MM.1S (cell line): Measurements from ENCODE around the gene OCRL.

ENCODE experiments used
- EZH2 ChIP-seq: fragments of 300-600 bp; sonication (generic); optimal IDR thresholded peaks from 2 replicates; pipeline ENCODE3; 2017; ENCODE audit warnings: low read depth, mild to moderate bottlenecking, antibody characterized with exemption, low read length, mixed read lengths
- EZH2phosphoT487 ChIP-seq: fragments of 300-600 bp; sonication (generic); IDR thresholded peaks from 2 replicates; pipeline ENCODE4 v1.6.1; 2018; ENCODE audit warnings: antibody characterized with exemption, low read length
- TF ChIP-seq, protein P1 (sequence below): fragments of 300-600 bp; sonication (generic); IDR thresholded peaks from 2 replicates; pipeline ENCODE4 v1.5.1; 2016; ENCODE audit warnings: antibody characterized with exemption, low read length, mixed read lengths

DNA sequence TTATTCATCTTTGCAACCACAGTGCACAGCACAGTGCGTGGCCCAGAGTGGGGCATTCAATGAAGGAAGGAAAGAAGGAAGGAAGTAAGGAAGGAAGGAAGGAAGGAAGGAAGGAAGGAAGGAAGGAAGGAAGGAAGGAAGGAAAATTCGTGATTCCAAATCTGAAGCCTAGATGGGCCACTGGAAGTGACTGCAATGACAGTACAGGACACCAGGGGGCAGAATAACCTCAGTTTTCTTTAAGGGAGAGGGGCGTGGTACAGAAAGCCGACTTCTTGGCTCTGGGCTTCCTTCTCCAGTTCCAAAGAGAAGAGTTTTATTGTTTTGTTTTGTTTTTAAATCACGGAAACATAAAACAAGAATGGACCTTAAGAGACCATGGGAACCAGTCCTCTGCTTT is 66.9 kb downstream of the OCRL start:
- TF ChIP-seq, protein P1, sequence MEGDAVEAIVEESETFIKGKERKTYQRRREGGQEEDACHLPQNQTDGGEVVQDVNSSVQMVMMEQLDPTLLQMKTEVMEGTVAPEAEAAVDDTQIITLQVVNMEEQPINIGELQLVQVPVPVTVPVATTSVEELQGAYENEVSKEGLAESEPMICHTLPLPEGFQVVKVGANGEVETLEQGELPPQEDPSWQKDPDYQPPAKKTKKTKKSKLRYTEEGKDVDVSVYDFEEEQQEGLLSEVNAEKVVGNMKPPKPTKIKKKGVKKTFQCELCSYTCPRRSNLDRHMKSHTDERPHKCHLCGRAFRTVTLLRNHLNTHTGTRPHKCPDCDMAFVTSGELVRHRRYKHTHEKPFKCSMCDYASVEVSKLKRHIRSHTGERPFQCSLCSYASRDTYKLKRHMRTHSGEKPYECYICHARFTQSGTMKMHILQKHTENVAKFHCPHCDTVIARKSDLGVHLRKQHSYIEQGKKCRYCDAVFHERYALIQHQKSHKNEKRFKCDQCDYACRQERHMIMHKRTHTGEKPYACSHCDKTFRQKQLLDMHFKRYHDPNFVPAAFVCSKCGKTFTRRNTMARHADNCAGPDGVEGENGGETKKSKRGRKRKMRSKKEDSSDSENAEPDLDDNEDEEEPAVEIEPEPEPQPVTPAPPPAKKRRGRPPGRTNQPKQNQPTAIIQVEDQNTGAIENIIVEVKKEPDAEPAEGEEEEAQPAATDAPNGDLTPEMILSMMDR, result peak; percentile 73
- no peak for TF ChIP-seq EZH2phosphoT487
- TF ChIP-seq EZH2, result no peak
